Measurements from ENCODE around the gene HOXB8.
A peak's percentile ranks its signal among the peaks of the same experiment; 100 is the strongest.

- peak; percentile 30 for TF ChIP-seq CTCF (IDR thresholded peaks at IDR 0.05)
- TF ChIP-seq ZFX (IDR thresholded peaks at IDR 0.05; ENCODE audit: borderline replicate concordance): no peak
Observed at GRCh38 chr17:48642059-48642842, 27.2 kb upstream of the HOXB8 start.

All from 22Rv1 (cell line).